Measurements from ENCODE around the gene ABCF2. TPM values are rescaled to one million over a fixed set of nuclear protein-coding genes. Genes with fewer than 3 reads are reported as not detected.
A peak's percentile ranks its signal among the peaks of the same experiment; 100 is the strongest.

The ABCF2 gene
- total and polyA plus RNA-seq, 10 donors = 9.2 to 30.0 (median 27.0) TPM

DNA sequence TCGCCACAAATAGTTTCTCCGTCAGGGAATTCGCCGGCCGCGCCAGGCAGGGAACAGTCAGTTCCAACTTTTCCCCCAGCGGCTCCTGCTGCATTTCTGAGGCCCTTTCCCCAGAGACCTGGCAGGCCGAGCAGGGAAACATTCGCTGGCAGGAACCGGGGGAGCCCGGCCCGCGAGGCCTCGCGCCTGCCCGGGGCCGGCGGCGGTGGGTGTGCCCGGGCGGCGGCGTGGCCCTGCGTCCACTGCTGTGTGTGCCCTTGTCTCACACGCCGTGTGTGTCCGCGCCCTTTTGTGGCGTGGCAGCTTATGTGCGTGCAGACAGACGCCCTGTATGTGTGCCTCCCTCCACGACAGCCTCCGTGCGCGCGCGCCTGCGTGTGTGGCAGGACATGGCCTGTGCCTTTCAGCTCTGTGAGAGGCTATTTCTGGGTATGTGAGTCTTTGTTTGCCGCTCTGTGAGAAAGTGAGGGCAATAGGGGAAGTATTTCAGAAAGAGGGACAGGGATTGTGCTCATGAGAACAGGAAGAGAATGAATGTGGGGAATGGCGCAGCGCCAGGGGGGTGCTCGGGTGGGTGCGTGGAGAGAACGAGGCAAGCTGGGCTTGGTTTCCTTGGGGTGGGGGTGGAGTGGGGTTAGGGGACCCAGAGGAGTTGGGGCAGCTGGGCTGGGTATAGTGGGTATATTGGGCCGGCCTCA lies 22.2 kb upstream of the ABCF2 start:
- Histone ChIP-seq H3K27ac (peak overlapping the region in 7 of 8 donors; percentile 77 to 84 (median 79)), H3K27me3 (replicated peaks in 1 of 7) (peaks cover 0 to 100% (median 10%) of the 10 kb centered on the region in 7 donors), H3K36me3 (no peaks in the 10 kb centered on the region), H3K9me3 (no peaks in the 10 kb centered on the region), H3K4me1 (peaks cover 31 to 89% (median 72%) of the 10 kb centered on the region in 6 donors), H3K4me3 (peak overlapping the region; percentile 1 to 76 (median 50))
- WGBS, 5 donors = 5 to 12% (median 7%) methylated on average over 14 to 45 of the region's 45 CpGs
- intact Hi-C loops (cut with DNase I; ENCODE audit: low total_unique reads) = loop anchor here (10.0 kb wide), 1 partner anchor 56 kb away; no protein-coding TSS in a partner anchor
- DNase-seq = peak; percentile 86
- TF ChIP-seq POLR2A (IDR thresholded peaks at IDR 0.05) (no peak), POLR2AphosphoS5 (IDR thresholded peaks at IDR 0.05) (peak; percentile 25 to 68 (median 67))

DNA sequence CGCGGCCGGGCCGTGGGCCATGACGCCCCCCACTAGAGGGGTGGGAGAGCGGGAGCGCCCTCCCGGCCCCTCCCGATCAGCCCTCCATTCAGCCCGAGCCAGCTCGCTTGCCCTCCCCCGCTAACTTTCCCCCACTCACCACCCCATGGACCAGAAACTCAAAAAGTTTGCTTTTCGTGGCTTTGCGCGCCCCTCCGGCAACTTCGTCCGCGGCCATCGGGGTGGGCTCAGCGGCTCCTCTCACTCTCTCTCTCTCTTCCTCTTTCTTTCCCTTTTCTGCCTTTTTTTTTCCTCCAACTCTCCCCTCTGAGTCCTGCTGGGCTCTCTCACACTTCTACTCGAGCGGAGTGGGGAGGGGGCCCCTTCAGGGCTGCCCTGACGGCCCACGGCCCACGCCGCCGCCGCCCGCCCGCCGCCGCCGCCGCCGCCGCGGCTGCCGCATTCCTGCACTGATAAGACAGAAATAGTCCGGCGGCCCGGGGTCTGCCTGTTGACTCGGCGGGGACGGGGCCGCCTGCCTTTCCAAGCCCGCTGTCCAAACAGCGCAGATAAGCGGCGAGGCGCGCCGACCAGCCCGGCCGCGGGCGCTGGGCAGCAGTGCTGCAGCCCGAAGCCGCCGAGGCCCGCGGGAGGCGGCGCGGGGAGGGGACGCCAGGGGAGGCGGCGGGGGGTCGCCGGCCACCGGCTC lies 21.5 kb upstream of the ABCF2 start, which contains the start of gene SMARCD3:
Gene SMARCD3 (minus strand): TSS at position 349 of the 688 bp plus-strand sequence. CDS start 132 bp downstream, at position 217.
- Histone ChIP-seq H3K27me3 (replicated peaks in 1 of 7) (peaks cover 0 to 99% (median 10%) of the 10 kb centered on the region in 7 donors), H3K36me3 (no peaks in the 10 kb centered on the region), H3K4me1 (peaks cover 38 to 96% (median 79%) of the 10 kb centered on the region in 6 donors), H3K27ac (peak within 1 kb of the TSS in 7 of 8 donors; percentile 77 to 84 (median 79)), H3K4me3 (peak within 1 kb of the TSS; percentile 25 to 76 (median 50)), H3K9me3 (no peaks in the 10 kb centered on the region)
- WGBS, 5 donors = 1% methylated on average over 42 to 71 of the region's 71 CpGs
- intact Hi-C loops (cut with DNase I; ENCODE audit: low total_unique reads) = loop anchor here (10.0 kb wide), 1 partner anchor 56 kb away; no protein-coding TSS in a partner anchor
- TF ChIP-seq POLR2A (IDR thresholded peaks at IDR 0.05) (no peak), POLR2AphosphoS5 (IDR thresholded peaks at IDR 0.05) (no peak)
- TF ChIP-seq, protein P1, sequence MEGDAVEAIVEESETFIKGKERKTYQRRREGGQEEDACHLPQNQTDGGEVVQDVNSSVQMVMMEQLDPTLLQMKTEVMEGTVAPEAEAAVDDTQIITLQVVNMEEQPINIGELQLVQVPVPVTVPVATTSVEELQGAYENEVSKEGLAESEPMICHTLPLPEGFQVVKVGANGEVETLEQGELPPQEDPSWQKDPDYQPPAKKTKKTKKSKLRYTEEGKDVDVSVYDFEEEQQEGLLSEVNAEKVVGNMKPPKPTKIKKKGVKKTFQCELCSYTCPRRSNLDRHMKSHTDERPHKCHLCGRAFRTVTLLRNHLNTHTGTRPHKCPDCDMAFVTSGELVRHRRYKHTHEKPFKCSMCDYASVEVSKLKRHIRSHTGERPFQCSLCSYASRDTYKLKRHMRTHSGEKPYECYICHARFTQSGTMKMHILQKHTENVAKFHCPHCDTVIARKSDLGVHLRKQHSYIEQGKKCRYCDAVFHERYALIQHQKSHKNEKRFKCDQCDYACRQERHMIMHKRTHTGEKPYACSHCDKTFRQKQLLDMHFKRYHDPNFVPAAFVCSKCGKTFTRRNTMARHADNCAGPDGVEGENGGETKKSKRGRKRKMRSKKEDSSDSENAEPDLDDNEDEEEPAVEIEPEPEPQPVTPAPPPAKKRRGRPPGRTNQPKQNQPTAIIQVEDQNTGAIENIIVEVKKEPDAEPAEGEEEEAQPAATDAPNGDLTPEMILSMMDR (IDR thresholded peaks at IDR 0.05 in 8 of 11, conservative IDR thresholded peaks at IDR 0.05 in 3 of 11) = no peak
- peak; percentile 85 for DNase-seq

DNA sequence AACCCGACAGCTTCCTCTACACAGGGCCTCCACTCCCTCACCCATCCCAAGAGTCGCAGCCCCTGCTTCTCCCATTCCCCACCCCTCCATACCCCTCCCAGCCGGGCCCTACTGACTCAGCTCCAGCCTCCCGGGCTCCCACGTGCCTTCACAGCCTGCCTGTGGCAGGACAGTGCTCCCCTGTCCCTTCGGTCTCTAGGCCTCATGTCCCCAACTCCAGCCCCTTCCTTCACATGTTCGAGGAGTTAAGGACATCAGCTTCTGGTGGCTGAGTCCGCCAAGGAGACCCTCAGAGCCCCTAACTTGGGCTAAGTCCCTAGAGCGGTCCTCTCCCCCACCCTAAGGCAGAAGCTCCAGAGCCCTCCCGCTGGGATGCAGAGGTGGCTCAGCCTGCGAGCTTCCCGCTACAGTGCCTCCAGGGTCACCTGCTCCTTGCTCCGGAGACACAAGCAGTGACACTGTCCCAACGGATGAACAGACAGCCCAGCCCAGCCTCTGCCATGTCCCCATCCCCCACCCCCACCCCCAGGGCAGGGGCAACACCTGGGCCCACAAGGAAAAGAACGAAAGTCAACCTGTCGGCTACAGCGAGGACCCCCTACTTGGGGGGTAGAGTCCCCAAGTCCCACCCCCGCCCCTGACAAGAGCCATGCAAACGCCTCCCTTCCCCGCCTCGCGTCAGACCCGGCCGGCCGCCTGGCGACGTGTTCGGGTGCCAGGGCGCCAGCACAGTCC lies 20.8 kb upstream of the ABCF2 start:
- H3K4me3 ChIP-seq = peak overlapping the region; percentile 25 to 76 (median 50)
- peak; percentile 72 for DNase-seq
- no peaks in the 10 kb centered on the region for H3K36me3 ChIP-seq
- peaks cover 0 to 92% (median 10%) of the 10 kb centered on the region in 7 donors for H3K27me3 ChIP-seq (replicated peaks in 1 of 7)
- H3K4me1 ChIP-seq = peaks cover 43 to 97% (median 84%) of the 10 kb centered on the region in 6 donors
- TF ChIP-seq POLR2A (IDR thresholded peaks at IDR 0.05) (no peak), POLR2AphosphoS5 (IDR thresholded peaks at IDR 0.05) (no peak)
- TF ChIP-seq, protein P1 (IDR thresholded peaks at IDR 0.05 in 8 of 11, conservative IDR thresholded peaks at IDR 0.05 in 3 of 11) = no peak
- peak overlapping the region in 7 of 8 donors; percentile 77 to 84 (median 79) for H3K27ac ChIP-seq
- 8 to 13% (median 11%) methylated on average over 12 to 29 of the region's 29 CpGs for WGBS, 5 donors
- no peaks in the 10 kb centered on the region for H3K9me3 ChIP-seq
- intact Hi-C loops (cut with DNase I; ENCODE audit: low total_unique reads) = loop anchor here (10.0 kb wide), 1 partner anchor 57 kb away; no protein-coding TSS in a partner anchor

All from spleen (tissue), 11 donors.